ENCODE data around the gene NELL1.

Gene NELL1

DNA sequence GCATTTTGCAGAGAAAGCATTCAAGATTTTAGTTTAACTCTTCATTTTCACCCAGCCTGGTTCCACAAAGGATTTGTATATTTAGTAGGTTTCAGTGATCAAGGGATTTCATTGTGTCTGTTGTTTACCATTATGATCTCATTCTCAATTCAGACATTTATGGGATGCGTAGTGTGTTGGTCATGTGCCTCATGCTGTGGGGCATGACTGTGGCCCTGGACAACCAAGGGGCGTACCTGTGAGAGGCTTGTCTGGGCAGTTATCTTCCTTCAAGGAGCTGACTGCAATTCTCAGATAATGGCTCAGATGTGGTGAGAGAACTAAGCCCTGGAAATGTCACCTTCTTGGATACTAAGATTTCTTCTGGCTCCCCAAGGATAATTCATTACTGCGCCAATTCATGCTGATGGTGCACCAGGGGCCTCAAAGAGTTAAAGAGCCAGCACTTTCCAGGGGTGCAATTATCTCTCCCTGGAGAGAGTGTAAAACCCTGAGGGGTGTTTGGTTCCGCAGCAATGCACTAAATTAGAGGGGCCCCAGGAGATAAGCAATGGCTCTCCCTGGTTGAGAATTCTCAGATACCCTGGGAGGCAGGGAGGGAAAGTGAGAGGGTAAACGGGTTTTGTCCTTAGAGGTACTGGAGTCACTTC, 37.7 kb upstream of the NELL1 start:
- DNase-seq (ENCODE audit: low spot score): no peak
- TF ChIP-seq, protein P1, sequence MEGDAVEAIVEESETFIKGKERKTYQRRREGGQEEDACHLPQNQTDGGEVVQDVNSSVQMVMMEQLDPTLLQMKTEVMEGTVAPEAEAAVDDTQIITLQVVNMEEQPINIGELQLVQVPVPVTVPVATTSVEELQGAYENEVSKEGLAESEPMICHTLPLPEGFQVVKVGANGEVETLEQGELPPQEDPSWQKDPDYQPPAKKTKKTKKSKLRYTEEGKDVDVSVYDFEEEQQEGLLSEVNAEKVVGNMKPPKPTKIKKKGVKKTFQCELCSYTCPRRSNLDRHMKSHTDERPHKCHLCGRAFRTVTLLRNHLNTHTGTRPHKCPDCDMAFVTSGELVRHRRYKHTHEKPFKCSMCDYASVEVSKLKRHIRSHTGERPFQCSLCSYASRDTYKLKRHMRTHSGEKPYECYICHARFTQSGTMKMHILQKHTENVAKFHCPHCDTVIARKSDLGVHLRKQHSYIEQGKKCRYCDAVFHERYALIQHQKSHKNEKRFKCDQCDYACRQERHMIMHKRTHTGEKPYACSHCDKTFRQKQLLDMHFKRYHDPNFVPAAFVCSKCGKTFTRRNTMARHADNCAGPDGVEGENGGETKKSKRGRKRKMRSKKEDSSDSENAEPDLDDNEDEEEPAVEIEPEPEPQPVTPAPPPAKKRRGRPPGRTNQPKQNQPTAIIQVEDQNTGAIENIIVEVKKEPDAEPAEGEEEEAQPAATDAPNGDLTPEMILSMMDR (IDR thresholded peaks at IDR 0.05): no peak
- Histone ChIP-seq H3K4me3 (no peak overlapping the region), H3K27ac (no peak overlapping the region)

DNA sequence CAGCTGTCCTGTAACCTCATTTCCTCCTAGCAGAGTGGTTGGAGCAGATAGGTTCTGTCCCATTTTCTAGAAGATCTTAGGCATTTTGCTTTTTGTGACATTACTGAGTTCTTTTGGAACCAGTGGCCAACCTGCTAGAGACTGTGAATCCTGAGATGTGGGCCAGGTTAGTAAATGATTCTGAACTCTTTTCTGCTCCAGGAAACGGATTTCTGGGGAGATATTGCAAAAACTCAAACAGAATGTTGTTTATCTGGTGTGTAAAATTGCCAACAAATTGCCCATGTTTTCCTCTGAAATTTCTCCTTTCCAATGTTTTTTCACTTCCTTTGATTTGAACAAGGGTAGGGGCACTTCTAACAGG, 37.2 kb upstream of the NELL1 start:
- H3K27ac ChIP-seq: no peak overlapping the region
- H3K4me3 ChIP-seq: no peak overlapping the region
- DNase-seq (ENCODE audit: low spot score): no peak
- TF ChIP-seq, protein P1 (IDR thresholded peaks at IDR 0.05): no peak

DNA sequence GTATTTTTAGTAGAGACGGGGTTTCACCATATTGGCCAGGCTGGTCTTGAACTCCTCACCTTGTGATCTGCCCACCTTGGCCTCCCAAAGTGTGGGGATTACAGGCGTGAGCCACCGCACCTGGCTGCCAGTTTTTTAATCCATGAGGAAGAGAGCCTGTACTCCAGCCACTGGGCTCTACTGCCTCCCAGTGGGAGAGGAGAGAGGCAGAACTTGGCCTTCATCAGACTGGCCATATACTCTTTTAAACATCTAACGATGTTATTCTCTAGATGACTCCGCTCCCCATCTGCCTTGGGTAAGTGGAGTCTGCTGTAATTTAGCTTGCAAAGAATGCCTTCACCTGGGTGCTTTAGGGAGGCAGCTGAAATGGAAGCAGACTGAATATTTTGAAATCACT, 35.3 kb upstream of the NELL1 start:
- H3K27ac ChIP-seq: no peak overlapping the region
- no peak for DNase-seq (ENCODE audit: low spot score)
- H3K4me3 ChIP-seq: no peak overlapping the region
- TF ChIP-seq, protein P1 (IDR thresholded peaks at IDR 0.05): no peak

DNA sequence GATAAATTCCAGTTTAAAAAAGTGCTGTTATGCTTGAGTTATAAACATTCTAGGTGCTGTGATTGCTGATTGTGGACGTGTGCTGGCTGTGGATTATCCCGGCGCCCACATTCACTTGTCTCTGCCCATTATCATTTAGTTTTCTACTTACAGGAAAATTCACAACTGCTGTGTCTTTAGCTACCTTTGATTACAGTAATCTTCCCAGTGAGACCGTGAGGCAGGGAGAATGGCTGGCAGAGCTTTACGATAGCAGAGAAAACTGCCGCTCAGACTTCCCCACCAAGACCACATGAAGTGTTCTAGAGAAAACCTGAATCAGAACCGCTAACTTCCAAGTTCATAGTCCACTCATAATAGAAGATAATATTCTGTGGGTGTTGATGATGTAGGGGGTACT, 34.6 kb upstream of the NELL1 start:
- no peak for DNase-seq (ENCODE audit: low spot score)
- no peak overlapping the region for H3K27ac ChIP-seq
- no peak overlapping the region for H3K4me3 ChIP-seq
- TF ChIP-seq, protein P1 (IDR thresholded peaks at IDR 0.05): no peak

DNA sequence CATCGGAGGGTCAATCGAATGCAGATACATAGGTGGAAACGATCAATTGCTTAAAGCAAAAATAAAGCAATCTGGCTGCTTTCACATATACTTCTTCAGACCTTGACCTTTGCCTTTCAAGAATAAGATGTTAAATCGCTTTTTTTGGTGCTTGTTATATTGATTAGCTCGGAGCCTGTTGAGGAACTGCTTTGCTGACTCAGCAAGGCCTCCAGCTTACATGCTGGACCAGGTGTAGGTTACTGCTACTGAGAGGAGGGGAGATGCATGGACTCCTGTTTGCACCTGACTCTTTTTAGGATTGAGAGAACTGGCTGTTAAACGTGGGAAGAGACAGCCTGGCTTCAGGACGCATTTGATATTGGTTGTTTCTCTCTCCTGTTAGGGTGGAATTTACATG, 31.3 kb upstream of the NELL1 start:
- H3K4me3 ChIP-seq: no peak overlapping the region
- no peak for DNase-seq (ENCODE audit: low spot score)
- TF ChIP-seq, protein P1 (IDR thresholded peaks at IDR 0.05): no peak

DNA sequence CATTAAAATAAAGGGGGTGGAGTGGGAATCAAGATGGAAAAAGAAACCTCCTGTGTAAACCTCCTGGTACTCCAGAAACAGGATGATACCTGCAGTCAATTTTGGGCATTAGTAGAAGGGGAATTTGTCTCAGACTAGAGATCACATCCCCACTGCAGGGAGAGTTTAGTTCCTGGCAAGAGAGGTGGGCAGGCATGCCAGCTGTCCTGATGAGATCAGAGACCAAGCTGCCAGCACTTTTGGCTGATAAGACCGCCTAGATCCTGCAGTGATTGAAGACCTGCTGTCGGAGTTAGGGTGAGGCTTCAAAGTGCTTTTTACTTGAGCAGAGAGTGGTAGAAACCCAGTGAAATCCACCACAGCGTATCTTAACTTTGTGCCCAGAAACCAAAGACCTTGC, 29.7 kb upstream of the NELL1 start:
- peak; percentile 5 for DNase-seq (ENCODE audit: low spot score)
- no peak overlapping the region for H3K27ac ChIP-seq
- no peak overlapping the region for H3K4me3 ChIP-seq
- TF ChIP-seq, protein P1 (IDR thresholded peaks at IDR 0.05): no peak

More for the DNA sequence above, 31.3 kb upstream of the NELL1 start:
- H3K27ac ChIP-seq: no peak overlapping the region

DNA sequence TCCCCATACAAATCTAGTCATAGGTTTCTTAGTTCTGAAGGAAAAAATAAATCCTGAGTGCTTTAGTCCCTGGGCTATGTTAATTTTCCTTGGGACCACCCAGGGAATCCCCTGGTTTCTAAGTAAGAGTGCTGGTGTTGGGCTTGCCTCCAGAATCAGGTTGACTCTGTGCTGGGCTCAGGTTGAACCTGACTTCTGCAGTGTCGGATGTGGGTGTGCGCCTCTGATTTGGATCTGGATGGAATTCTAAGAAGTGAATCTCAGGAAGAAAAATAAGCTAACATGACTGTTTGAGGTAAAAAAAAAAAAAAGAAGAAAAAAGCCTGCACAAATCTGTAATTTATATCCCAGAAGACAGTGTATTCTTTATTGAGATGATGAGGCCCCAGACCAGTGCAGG, 29.0 kb upstream of the NELL1 start:
- DNase-seq (ENCODE audit: low spot score): no peak
- TF ChIP-seq, protein P1 (IDR thresholded peaks at IDR 0.05): no peak
- H3K27ac ChIP-seq: no peak overlapping the region
- no peak overlapping the region for H3K4me3 ChIP-seq

All from coronary artery (tissue), 2 donors.